Measurements from ENCODE around the gene SLC1A4. TPM values are rescaled to one million over a fixed set of nuclear protein-coding genes. Genes with fewer than 3 reads are reported as not detected.
A peak's percentile ranks its signal among the peaks of the same experiment; 100 is the strongest.

SLC1A4 gene
- total and polyA plus RNA-seq, 8 donors: 1.3 to 30.1 (median 6.4) TPM

- H3K27ac ChIP-seq: peak overlapping the region in 4 of 5 donors; percentile 5 to 67 (median 66)
These were observed 82.4 kb downstream of the SLC1A4 start for GRCh38 chr2:65071499-65072180.

GRCh38 chr2:65072181-65072970, 83.2 kb downstream of the SLC1A4 start:
- H3K36me3 ChIP-seq: peaks cover 30 to 65% (median 59%) of the 10 kb centered on the region in 4 donors
- peak overlapping the region in 4 of 5 donors; percentile 7 to 67 (median 46) for H3K27ac ChIP-seq
- 82 to 88% (median 86%) methylated on average over 19 to 20 of the region's 20 CpGs for WGBS, 5 donors
- H3K4me3 ChIP-seq: no peak overlapping the region
- no peak for DNase-seq
- TF ChIP-seq POLR2A (IDR thresholded peaks at IDR 0.05): no peak
- TF ChIP-seq, protein P1, sequence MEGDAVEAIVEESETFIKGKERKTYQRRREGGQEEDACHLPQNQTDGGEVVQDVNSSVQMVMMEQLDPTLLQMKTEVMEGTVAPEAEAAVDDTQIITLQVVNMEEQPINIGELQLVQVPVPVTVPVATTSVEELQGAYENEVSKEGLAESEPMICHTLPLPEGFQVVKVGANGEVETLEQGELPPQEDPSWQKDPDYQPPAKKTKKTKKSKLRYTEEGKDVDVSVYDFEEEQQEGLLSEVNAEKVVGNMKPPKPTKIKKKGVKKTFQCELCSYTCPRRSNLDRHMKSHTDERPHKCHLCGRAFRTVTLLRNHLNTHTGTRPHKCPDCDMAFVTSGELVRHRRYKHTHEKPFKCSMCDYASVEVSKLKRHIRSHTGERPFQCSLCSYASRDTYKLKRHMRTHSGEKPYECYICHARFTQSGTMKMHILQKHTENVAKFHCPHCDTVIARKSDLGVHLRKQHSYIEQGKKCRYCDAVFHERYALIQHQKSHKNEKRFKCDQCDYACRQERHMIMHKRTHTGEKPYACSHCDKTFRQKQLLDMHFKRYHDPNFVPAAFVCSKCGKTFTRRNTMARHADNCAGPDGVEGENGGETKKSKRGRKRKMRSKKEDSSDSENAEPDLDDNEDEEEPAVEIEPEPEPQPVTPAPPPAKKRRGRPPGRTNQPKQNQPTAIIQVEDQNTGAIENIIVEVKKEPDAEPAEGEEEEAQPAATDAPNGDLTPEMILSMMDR (IDR thresholded peaks at IDR 0.05): no peak
- TF ChIP-seq POLR2AphosphoS5 (IDR thresholded peaks at IDR 0.05): no peak
- TF ChIP-seq EP300 (IDR thresholded peaks at IDR 0.05): no peak
- no peaks in the 10 kb centered on the region for H3K9me3 ChIP-seq
- intact Hi-C loops (cut with DNase I; ENCODE audit: low total_unique reads): no loop called here
- no peaks in the 10 kb centered on the region for H3K27me3 ChIP-seq
- peaks cover 43 to 80% (median 65%) of the 10 kb centered on the region in 4 donors for H3K4me1 ChIP-seq

More at GRCh38 chr2:65071499-65072180, 82.4 kb downstream of the SLC1A4 start:
- no peak for TF ChIP-seq POLR2A (IDR thresholded peaks at IDR 0.05)
- TF ChIP-seq, protein P1 (IDR thresholded peaks at IDR 0.05): peak in 1 of 7 experiments; percentile 26
- H3K27me3 ChIP-seq: no peaks in the 10 kb centered on the region
- 66 to 73% (median 68%) methylated on average over 12 to 14 of the region's 14 CpGs for WGBS, 5 donors
- peaks cover 30 to 62% (median 55%) of the 10 kb centered on the region in 4 donors for H3K36me3 ChIP-seq
- H3K4me1 ChIP-seq: peaks cover 37 to 79% (median 63%) of the 10 kb centered on the region in 4 donors
- intact Hi-C loops (cut with DNase I; ENCODE audit: low total_unique reads): no loop called here
- no peaks in the 10 kb centered on the region for H3K9me3 ChIP-seq
- H3K4me3 ChIP-seq: no peak overlapping the region
- no peak for DNase-seq

Small RNAs within 50 kb of the gene (small RNA-seq; reads per million reads assigned to genes)
- 0 reads per million in 4 donors for gene RNU6-548P

Other genes with a start within 250 kb of the SLC1A4 start
- gene CEP68, start 67.0 kb downstream of the SLC1A4 start, total RNA-seq: 10 to 100 TPM; 13.6 to 39.7 (median 25.8) TPM
- 1 to 10 TPM; 4.8 to 5.4 (median 4.9) TPM for gene CEP68, start 67.0 kb downstream of the SLC1A4 start, polyA plus RNA-seq
- 100 to 1,000 TPM in 1 of 5 donors, 10 to 100 TPM in 4; 58.2 to 143 (median 67.4) TPM for gene RAB1A, start 140.7 kb downstream of the SLC1A4 start, total RNA-seq
- gene RAB1A, start 140.7 kb downstream of the SLC1A4 start, polyA plus RNA-seq: 100 to 1,000 TPM in 2 of 3 donors, 10 to 100 TPM in 1; 96.9 to 160 (median 135) TPM
- 100 to 1,000 TPM in 1 of 5 donors, 10 to 100 TPM in 4; 16.8 to 187 (median 47.8) TPM for gene ACTR2, start 238.4 kb downstream of the SLC1A4 start, total RNA-seq
- gene ACTR2, start 238.4 kb downstream of the SLC1A4 start, polyA plus RNA-seq: 100 to 1,000 TPM in 1 of 3 donors, 10 to 100 TPM in 2; 50.0 to 107 (median 68.9) TPM